Fibroblast of skin of scalp (primary cell): ENCODE data around the gene OR2T2. TPM values are rescaled to one million over a fixed set of nuclear protein-coding genes. Genes with fewer than 3 reads are reported as not detected.
"Not testable (repeated sequence)": the region's sequence is repeated elsewhere in the genome, so short reads cannot be mapped to it uniquely, and the experiment has no call there.

ENCODE experiments used
- DNase-seq: peaks from one replicate; pipeline ENCODE4 v3.0.0-alpha.2; 2013
- polyA plus RNA-seq, 2 experiments: library from polyadenylated mRNA; unstranded; fragments of 120-200 nt; gene quantifications; one replicate each; pipeline ENCODE4 v1.2.1, GENCODE V29; 2013; ENCODE audit not compliant: insufficient read length in 2 of 2

Gene OR2T2, protein sequence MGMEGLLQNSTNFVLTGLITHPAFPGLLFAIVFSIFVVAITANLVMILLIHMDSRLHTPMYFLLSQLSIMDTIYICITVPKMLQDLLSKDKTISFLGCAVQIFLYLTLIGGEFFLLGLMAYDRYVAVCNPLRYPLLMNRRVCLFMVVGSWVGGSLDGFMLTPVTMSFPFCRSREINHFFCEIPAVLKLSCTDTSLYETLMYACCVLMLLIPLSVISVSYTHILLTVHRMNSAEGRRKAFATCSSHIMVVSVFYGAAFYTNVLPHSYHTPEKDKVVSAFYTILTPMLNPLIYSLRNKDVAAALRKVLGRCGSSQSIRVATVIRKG
- not detected for polyA plus RNA-seq (2013, experiment 1 of 2; ENCODE audit: insufficient read length)
- not detected for polyA plus RNA-seq (2013, experiment 2 of 2; ENCODE audit: insufficient read length)

DNA sequence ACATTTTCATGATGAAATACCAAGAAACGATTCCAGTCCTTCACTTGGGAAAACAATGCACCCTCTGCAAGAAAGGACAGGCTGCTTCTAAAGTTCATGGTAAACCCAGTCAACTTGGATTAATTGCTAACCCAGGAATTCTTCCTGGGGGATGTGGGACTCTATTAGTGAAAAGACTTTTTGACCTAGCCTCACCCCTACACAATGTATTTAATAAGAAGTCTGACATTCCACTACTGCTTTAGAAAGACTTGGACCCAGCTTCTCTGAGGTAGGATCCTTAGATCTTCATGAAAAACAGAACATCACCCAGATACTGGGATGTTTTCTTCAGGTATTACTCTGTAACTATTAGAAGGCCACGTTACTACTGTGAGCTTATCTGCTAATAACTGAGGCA, at the start of gene OR2T2:
Gene OR2T2, plus strand, starts transcription at position 239 of the 400 bp plus-strand sequence. CDS start 7,161 bp downstream, outside the sequence.
- DNase-seq: not testable (repeated sequence)

DNA sequence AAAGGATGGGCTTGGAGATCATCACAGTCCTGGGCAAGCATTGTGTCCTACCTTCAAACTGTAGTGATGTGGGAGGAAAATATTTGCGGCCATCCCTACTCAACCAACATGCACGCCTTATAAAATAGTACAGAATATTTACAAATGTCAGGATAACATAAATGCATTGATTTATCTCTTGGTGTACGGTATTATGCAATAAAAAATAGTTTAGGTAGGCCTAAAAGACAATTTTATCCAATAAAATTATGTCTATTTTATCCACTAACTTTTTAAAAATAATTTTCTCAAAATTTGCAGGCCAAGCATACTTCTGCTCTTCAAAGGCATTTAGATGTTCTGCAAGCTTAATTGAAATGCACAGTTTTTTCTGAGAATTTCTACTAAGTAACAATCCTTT, 42.7 kb upstream of the OR2T2 start, which contains the start of gene OR2T1:
Gene OR2T1, plus strand, starts transcription at position 301 of the 400 bp plus-strand sequence. CDS start 3,100 bp downstream, outside the sequence.
- no peak for DNase-seq

DNA sequence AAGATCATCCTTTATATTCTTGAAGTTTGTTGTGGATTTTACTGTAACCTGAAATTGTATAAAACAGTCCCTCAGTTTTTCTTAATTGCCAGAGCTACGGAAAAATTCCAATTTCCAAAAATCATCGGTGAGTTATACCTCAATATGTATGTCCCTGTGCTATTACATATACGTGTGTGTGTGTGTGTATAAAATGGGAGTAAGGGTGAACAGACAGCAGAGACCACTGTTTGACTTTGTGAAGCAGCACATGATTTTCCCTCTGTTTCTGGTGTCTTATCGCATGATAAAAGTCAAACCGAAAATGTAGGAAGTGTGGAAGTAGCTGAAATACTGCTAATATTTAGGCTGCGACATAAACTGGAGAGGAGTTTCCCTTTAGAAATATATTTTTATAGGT, 41.4 kb upstream of the OR2T2 start:
- no peak for DNase-seq

DNA sequence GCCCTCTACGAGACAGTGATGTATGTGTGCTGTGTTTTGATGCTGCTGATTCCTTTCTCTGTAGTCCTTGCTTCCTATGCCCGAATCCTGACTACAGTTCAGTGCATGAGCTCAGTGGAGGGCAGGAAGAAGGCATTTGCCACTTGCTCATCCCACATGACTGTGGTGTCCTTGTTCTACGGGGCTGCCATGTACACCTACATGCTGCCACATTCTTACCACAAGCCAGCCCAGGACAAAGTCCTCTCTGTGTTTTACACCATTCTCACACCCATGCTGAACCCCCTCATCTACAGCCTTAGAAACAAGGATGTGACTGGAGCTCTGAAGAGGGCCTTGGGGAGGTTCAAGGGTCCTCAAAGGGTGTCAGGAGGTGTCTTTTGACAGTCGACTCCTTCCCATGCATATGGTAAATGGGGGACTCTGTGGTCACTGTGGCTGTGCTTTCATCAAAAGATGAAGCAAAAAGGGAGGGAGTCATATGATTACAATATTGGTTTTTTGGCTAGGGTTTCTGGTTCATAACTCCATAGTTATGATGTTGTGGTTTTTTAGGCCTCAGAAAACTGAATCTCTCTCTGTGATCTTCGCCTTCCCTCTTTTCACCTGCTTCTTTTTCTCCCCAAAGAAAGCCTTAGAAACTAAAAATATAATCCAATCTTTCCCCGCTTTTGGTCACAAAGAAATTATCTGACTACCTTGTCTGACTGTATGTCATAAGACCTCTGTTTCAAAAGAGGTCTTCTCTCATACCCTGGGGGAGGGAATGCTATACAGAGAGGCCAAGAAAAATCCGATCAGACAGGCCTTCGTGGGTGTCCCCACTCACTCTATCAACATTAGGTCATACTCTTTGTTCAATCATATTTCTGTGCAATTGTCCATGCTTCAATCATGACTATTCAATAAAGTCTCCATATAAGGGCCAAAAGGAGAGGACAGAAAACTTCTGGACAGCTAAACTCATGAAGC, 38.4 kb upstream of the OR2T2 start:
- no peak for DNase-seq

DNA sequence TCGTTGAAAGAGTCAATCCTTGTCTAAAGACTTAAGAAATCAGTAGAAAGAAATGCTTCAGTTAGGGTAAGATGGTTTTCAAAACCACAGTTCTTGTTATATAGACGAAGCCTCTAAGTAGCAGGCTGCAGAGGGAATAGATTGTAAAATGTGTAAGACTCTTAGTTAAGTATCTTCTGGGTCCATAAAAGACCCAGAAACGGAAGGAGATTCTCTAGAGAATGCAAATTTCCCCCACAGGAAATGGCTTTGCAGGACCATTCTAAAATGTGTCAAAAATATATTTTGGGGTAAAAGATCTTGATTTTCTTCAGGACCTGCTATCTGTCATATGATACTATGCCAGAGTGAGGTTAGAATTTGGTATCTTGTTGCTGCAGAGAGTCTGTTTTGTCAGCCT, 29.2 kb upstream of the OR2T2 start:
- DNase-seq: no peak

DNA sequence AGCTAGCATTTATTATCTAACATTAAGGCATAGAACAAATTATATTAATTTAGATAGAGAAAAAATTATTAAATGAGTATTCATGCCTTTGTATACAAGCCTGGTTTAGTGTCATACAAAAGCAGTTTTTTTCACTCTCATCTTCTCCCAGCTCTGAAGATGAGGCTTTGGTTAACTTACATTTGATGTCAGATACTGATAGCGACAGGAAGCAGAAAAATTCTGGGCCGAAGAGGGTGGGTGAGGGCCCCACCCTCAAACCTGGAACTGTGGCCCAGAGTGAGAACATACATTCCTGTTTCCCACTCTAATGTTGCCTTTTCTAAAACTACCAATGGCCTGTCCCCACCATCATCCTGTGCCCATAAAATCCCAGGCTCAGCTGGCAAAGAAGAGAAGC, 27.6 kb upstream of the OR2T2 start:
- no peak for DNase-seq

DNA sequence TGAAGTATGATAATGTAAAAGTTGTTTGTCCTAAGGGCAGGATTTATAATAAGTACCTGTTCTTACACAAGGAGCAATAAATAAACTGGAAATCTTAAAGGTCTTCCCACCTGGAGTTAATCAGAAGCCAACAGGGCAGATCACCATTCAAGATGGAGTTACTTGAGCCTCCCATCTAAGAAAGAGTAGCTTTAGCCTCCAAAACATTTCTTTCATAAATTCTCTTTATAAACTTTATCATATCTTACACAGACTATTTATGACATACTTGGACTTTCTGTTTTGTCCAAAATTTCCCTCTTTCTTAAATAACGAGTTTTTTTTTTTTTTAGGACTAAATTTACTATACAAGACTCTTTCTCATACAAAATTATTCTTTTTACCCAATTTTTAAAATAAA, 24.1 kb upstream of the OR2T2 start:
- no peak for DNase-seq

DNA sequence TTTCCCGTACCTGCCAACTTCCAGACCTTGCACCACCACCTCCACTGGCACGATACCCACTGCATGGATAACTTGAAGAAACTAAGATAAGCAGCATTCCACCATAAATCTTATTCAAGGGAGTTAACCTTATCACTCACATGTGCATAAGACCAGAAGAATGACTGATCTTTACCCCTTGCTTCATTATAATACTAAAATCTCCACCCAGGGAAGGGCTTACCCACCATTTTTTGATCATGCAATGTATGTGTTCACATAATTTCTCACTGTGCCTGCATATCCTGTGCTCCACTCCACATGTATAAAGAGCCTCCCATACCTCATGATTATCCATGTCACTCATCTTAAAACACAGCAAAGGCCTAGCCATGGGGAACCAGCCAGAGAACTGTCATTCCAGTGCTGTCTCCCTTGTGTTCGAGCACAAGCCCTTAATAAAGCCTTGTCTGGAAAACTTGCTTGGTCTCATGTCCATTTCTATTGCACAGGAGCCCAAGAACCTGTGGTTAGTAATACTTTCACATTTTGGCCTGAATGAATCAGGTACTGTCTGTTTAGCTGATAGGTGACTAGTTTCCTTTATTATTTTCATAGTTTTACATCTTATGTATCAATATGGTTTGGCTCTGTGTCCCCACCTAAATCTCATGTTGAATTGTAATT, 17.8 kb upstream of the OR2T2 start:
- not testable (repeated sequence) for DNase-seq

DNA sequence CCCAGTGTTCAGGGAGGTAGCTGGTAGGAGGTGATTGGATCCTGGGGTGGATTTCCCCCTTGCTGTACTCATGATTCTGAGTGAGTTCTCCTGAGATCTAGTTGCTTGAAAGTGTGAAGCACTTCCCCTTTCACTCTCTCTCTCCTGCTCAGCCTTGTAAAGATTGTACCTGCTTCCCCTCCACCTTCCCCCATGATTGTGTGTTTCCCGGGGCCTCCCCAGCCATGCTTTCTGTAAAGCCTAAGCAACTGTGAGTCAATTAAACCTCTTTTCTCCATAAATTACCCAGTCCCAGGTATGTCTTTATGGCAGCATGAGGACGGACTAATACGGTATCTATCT, 17.3 kb upstream of the OR2T2 start:
- not testable (repeated sequence) for DNase-seq

DNA sequence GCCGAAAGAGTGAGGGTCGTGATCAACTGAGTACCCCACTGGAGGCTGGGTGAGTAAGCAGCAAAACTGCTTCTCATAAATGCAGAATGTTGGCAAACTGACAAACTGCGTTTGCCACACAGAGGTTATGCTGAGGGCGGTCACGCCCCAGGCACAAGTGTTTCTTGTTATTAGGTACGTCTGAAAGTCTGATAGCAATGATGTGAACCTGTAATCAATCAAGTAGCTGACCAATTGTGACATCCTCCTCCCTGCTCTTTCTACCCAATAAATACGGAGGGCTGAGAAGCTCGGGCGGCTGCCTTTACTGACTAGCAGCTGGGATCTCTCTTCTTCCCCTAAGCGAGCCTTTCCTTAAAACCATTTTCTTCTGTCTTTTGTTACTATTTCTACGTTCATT, 13.8 kb upstream of the OR2T2 start:
- not testable (repeated sequence) for DNase-seq

DNA sequence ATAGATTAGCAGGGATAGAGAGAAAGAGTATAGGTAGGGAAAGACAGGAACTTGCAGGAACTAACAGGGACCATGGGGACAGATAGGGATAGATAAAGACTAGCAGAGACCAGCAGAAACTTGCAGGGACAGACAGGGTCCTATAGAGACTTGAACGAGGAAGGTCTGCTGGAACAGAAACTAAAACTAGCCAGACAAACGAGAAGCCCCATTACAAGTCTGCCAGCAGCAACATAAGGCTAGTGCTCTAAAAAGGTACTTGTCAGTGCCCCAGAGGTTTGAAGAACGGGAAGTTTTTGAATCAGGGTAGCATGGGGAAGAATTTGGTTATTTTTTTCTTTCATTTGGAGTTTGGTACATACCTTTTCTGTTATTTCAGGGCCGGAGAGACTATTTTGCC, 13.2 kb upstream of the OR2T2 start:
- DNase-seq: not testable (repeated sequence)

DNA sequence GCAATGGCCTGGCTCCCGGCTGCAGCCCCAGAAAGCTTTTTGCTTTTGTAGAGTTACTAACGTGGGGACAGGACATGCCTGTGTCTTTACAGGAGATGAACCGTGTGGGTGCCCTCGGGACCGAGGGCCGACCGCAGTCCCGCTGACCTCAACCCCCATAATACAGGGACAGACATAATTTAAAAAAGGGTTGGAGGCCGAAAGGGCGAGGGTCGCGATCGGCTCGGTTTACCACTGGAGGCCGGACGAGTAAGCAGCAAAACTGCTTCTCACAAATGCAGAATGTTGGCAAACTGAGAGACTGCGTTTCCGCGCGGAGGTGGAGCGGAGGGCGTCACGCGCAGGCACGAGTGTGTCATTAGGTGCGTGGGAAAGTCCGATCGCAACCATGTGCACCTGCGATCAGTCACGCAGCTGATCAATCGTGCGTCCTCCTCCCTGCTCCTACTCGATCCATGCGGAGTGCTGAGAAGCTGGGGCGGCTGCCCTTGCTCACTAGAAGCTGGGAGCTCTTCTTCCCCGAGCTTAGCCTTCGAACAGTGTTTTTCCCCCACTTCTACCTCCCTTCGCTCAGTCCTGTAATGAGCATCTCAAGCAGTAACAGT, 11.5 kb upstream of the OR2T2 start:
- not testable (repeated sequence) for DNase-seq

DNA sequence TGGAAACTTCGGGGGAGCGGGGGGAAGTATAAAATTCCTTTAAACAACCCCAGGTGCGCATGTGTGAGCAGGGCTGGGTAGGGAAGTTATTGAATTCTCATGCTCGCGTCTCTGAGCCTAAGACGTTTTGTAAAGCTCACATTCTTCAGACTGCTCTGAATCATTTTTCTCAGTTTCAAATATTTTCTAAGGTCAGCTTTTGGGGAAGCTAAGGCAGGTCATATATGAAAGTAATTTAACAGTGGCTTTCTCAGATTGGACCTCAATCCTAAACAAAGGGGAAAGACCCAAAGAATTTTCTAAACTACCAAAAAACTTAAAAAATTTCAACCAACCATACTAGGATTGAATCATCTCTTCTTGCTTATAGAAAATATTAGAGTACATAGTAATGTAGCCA, 10.5 kb upstream of the OR2T2 start:
- DNase-seq: not testable (repeated sequence)

DNA sequence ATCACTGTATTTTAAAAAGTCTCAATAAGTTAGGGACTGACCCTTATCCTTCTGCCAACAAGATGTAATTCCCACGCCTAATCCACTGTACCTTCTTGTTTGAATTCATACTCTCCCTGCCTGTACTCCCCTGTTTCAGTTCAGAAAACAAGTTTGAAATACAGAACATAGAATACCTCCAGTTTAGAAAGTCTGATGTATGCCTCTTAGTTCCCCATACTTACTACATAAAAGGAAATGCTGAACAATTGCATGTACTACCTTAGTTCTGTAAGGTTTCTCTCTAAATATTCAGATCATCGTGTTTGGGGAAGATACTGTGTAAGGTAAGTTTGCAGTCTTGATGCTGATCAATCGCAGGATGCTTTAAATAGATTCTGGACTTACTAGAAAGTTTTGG, 9.1 kb upstream of the OR2T2 start:
- not testable (repeated sequence) for DNase-seq

DNA sequence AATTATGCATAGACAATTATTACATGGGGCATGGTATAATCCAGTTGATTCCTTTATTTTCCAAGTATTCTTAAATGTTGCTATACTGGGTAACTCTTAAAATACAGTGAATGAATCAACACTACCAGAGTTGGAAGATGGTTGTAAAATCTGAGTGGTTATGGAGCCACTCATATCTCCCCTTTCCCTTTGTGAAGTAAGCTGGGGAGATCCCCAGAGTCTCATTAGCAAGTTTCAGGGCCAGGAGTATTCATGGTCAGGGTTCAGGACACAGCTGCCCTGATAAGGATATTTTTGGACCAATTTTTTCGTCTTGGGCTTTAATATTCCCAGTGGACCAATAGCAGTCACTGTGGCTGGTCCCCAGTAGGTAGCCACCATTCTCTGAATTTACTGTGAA, 6.8 kb upstream of the OR2T2 start:
- not testable (repeated sequence) for DNase-seq

DNA sequence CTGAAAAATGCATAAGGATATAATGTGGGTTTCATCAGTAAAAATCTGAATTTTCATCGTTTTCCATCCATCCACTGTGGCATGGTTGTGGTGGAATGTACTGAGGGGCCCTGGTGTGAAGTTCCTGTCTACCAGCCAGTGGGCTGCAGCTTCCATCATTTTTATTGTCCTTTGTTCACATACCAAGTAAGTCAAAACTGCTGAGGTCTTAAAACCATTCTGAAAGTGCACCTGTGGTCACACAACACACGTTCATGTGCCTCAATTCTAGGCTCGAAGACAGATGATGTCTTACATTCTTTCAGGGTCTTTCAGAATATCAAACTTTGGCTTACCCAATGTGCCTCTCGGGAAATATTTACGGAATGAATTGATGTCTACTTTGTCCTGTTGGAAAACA, 6.2 kb upstream of the OR2T2 start:
- DNase-seq: not testable (repeated sequence)

DNA sequence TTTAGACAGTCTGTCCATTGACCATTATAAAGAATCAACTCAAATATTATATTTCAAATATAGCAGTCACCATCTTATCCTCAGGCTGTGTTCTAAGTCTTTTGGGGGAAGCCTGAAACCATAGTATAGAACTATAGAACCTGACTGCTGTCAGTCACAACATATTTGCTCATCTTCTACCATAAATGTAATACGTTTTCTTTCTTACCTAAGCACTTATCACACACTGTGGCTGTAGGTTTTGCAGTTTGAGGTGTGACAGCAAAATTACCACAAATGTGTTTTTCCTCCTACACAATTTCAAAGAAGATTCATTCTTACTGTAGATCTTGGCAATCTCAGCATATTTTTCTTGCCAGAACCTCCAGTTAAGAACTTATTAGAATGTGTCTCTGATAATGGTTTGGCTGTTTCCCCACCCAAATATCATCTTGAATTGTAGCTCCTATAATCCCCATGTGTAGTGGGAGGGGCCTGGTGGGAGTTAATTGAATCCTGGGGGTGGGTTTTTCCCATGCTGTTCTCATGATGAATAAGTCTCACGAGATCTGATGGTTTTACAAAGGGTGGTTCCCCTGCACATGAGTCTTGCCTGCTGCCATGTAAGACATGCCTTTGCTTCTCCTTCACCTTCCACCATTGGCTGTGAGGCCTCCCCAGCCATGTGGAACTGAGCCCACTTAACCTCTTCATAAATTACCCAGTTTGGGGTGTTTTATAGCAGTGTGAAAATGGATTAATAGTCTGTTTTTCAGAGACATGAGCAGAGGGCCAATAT, 2.7 kb upstream of the OR2T2 start:
- not testable (repeated sequence) for DNase-seq

DNA sequence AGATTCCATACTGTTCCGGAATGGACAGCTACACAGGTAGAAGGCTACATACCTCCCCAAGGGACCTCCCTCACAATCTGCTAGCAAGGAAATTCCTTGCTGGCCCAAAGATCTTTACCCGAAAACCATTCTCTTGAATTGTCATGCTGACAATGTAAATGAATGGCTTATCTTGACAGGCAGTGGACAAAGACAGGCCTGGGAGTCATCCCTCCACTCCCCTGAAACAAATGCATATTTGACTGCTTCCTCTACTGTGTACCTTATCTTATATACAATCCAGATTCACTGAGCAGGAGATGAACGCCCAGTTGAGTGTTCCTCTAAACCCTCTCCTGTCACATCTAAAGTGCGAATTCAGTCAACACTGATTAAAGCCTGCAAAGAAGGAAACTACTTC, 834 bp upstream of the OR2T2 start:
- DNase-seq: not testable (repeated sequence)

DNA sequence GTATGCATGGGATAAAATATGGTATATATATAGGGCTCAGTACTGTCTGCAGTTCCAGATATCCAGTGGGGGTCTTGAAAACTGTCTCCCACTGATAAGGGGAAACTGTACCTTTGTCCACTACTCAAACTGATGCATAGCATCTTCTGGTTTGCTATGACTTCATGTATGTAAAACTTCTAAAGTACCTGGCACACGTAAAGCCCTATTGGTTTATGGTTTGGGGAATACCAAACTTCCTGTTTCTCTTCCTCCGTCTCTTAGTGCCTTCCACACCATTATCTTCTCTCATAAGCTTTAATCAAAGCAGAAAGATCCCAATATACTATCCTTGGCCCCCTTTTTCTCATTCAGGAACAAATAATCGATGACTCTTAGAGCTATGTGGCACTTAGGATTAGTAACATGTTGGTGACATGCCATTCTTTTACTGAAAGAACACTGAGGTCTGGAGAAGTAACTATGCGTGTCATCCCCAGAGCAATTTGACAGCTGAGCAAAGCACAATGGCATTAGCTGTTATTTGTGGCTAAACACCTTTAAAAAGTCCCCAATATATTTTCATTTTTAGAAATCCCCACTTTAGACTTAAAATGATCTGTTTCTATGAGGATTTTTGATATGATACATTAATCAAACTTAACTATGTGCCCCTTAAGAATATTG, 3.1 kb downstream of the OR2T2 start:
- DNase-seq: not testable (repeated sequence)

DNA sequence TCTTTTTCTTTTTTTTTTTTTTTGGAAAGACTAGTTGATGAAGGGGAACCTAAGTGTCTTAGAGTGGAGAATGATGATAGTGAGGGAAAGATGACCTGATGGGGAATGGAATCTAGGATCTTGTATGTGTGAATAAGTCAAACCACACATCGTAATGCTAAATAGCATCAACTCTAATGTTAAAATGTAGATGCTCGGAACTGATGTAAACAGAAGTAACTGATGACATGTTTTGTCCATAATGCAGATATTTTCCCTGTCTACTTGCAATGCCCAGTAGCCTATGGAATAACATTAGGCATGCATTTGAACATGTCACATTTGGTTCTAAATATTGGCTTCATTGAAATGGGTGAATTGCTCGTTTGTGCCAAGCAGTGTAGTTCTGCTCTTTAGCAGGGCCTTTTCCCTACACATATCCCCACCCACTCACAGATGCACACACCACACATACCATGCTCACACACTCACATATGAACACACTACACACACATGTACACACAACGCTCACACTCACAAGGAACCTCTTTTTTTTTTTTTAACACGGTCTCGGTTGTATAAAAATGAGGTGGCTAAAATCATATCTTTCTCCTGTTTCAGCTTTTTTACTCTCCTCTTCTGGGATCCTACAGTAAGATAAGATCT, 4.5 kb downstream of the OR2T2 start:
- not testable (repeated sequence) for DNase-seq
